Amygdala (tissue), 56 donors: ENCODE results near the gene GJA8.
"Not testable (repeated sequence)": the region's sequence is repeated elsewhere in the genome, so short reads cannot be mapped to it uniquely, and the experiment has no call there.

Experiments
- DNase-seq, 56 donors: peaks; one replicate each; lab custom pipeline; 2025; lab: John Stamatoyannopoulos, UW

The GJA8 gene

DNA sequence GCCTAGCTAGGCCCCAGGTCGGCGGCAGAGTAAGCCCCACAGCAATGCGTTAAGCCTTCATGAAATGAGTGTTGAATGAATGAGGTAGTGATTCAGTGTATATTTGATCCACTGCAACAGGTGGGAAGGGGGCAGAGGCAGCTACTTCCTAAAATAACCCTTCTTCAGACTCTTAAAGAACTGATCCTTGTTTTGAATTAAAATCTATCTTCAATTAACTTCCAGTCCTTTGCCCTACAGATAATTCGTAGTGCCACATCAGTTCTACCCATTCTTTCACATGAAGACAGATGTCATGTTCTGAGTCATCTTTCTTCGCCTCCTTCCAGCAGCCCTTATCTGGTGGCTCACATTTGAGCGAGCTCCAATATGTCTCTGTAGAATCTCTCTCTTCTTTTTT, 24.6 kb downstream of the GJA8 start:
- DNase-seq, result not testable (repeated sequence)

DNA sequence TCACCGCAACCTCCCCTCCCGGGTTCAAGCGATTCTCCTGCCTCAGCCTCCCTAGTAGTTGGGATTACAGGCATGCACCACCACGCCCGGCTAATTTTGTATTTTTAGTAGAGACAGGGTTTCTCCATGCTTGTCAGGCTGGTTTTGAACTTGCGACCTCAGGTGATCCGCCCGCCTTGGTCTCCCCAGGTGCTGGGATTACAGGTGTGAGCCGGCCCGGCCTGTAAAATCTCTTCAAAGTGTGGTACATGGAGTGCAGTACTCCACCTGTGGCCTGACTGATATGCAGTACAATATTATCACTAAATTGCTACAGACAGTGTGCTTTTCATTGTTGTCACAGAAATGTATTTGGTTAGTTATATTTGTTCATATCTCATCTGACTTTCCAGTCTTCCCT, 25.1 kb downstream of the GJA8 start:
- not testable (repeated sequence) for DNase-seq

DNA sequence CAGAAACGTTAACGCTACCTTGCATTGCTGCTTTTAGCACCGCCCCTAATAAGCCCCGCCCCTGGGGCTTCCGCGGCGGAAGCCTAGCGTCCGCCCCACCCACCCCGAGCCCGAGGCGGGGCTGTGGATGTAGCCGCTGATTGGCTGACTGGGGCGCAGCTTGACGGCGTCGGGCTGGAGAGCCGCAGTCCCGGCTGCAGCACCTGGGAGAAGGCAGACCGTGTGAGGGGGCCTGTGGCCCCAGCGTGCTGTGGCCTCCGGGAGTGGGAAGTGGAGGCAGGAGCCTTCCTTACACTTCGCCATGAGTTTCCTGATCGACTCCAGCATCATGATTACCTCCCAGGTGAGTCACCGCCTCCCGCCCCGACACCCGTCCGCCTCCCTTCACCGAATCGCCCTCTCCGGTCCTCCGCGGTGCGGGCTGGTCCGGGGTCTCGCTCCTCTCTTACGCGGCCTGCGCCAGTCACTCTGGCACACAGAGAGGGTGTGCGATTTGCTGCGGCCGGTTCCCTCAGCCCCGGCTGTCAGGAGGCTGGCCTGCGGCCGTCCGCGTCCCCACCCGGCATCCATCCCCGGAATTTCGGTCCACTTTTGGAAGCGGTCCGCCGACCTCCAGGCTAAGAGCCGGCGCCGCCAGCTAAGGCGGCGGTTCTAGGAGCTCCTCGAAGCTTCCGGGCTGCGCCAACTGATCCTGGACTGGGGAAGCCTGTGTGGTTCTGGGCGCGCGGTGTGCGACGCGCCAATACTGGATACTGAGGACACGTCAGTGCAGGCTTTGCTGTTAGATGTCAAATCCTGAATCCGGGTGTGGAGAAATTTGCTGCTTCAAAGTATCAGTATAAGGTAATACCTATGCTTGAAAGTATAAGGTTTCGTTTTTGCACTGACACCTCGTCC, 25.9 kb downstream of the GJA8 start, which contains the start of gene GPR89B:
GPR89B (plus strand) TSS at position 185 of the 897 bp plus-strand sequence; CDS start at position 302, 117 bp downstream.
- peak in 55 of 56 donors; percentile 19 to 93 (median 76) for DNase-seq

DNA sequence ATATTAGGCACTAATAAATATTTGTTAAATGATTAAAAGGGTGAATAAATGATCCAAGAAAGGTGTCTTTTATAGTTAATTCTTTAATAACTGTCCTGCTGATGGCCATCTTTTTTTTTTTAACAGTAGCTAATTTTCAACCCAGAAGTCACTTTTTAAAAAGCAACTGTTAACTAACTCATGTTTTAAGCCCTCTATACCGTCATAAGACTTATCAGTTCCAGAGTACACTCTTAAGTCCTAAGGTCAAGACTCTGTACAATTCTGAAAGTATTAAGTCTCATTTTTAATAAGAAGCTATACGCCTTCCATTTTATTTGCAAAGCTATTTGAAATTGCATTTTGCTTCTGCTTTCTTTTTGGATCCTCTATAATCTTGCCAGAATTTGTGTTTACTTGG, 28.5 kb downstream of the GJA8 start:
- not testable (repeated sequence) for DNase-seq

DNA sequence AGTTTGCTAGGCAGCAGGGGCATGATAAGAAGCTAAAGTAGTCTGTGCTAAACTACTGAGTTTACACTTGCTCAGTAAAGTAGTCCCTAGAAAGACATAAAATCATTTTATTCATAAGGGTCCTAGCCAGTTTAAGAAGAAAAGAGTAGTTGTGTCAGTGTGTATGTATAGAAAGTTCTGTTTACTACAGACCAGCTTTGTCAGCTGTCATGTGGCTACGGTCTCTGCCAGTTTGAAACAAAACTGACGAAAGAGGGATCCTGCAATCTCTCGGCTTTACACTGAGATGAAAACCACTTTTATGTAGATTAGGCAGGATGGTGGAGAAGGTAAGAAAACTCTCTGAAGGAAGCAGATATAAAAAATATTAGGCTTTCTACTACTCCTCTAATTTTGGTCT, 32.7 kb downstream of the GJA8 start:
- not testable (repeated sequence) for DNase-seq

DNA sequence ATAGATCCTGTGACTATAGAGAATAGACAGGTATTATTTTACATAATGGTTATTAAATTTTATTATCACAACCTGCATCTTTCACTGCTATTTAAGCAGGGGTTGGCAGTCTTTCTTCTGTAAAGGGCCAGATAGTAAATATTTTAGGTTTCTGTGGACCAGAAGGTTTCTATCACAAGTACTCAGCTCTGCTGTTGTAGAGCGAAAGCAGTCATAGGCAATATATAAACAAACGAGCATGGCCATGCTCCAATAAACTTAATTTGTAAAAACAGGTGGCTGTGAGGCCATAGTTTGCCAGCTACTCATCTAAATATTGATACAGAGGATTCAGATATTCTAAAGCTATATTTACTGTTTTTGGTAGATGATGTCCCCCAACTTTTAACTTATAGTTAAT, 37.9 kb downstream of the GJA8 start:
- DNase-seq, result not testable (repeated sequence)

DNA sequence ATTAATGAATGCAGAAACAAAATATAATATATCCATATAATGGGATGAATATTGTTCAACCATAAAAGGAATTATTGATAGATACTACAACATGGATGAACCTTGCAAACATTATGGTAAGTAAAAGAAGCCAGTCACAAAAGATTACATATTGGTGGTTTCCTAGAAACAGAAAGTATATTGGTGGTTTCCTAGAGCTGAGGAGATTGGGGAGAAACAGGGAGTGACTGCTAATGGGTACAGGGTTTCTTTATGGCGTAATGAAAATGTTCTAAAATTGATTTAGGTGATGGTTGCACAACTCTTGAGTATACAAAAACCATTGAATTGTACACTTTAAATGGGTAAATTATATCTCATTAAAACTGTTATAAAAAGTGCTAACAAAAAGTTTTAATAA, 40.0 kb downstream of the GJA8 start:
- DNase-seq, result not testable (repeated sequence)

DNA sequence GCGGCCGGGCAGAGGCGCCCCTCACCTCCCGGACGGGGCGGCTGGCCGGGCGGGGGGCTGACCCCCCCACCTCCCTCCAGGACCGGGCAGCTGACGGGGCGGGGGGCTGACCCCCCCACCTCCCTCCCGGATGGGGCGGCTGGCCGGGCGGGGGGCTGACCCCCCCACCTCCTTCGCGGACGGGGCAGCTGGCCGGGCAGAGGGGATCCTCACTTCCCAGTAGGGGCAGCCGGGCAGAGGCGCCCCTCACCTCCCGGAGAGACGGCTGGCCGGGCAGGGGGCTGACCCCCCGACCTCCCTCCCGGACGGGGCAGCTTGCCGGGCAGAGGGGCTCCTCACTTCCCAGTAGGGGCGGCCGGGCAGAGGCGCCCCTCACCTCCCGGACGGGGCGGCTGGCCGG, 46.9 kb downstream of the GJA8 start:
- DNase-seq, result not testable (repeated sequence)
